Neural crest cell (in vitro differentiated cells): Measurements from ENCODE around the gene CDC42EP1. TPM values are rescaled to one million over a fixed set of nuclear protein-coding genes. Genes with fewer than 3 reads are reported as not detected.
"Not testable (repeated sequence)": the region's sequence is repeated elsewhere in the genome, so short reads cannot be mapped to it uniquely, and the experiment has no call there.

Experiments used
- DNase-seq: peaks from one replicate; pipeline ENCODE4 v3.0.0; 2021; ENCODE audit warnings: low read depth, mixed read lengths, low spot score
- H3K27ac Mint-ChIP-seq: one replicate; pipeline ENCODE4 v1.8.0; 2021; ENCODE audit warnings: mild to moderate bottlenecking, mixed read lengths; ENCODE audit not compliant: unreplicated experiment
- H3K27me3 Mint-ChIP-seq: 2 replicates; pipeline ENCODE4 v1.8.0; 2021; ENCODE audit warnings: low read depth, mild to moderate bottlenecking, mixed read lengths
- H3K36me3 Mint-ChIP-seq: 2 replicates; pipeline ENCODE4 v1.8.0; 2021; ENCODE audit warnings: low read depth, mild to moderate bottlenecking, mixed read lengths
- H3K4me1 Mint-ChIP-seq: 2 replicates; pipeline ENCODE4 v1.8.0; 2021; ENCODE audit warnings: mixed read lengths
- H3K4me3 Mint-ChIP-seq: one replicate; pipeline ENCODE4 v1.8.0; 2021; ENCODE audit warnings: mild to moderate bottlenecking, mixed read lengths
- H3K9me3 Mint-ChIP-seq: 2 replicates; pipeline ENCODE4 v1.8.0; 2021; ENCODE audit warnings: mixed read lengths
- CTCF ChIP-seq: fragments of 200-600 bp; sonication (generic); conservative IDR thresholded peaks from 2 replicates; pipeline ENCODE4 v1.5.0; 2021; ENCODE audit warnings: antibody characterized with exemption, mild to moderate bottlenecking
- total RNA-seq: library from RNA; stranded (reverse); gene quantifications from 2 replicates; pipeline ENCODE4 v1.2.1, GENCODE V29; 2021

The CDC42EP1 gene
- total RNA-seq, 1 donor from 2014 or later = 22.6 TPM

DNA sequence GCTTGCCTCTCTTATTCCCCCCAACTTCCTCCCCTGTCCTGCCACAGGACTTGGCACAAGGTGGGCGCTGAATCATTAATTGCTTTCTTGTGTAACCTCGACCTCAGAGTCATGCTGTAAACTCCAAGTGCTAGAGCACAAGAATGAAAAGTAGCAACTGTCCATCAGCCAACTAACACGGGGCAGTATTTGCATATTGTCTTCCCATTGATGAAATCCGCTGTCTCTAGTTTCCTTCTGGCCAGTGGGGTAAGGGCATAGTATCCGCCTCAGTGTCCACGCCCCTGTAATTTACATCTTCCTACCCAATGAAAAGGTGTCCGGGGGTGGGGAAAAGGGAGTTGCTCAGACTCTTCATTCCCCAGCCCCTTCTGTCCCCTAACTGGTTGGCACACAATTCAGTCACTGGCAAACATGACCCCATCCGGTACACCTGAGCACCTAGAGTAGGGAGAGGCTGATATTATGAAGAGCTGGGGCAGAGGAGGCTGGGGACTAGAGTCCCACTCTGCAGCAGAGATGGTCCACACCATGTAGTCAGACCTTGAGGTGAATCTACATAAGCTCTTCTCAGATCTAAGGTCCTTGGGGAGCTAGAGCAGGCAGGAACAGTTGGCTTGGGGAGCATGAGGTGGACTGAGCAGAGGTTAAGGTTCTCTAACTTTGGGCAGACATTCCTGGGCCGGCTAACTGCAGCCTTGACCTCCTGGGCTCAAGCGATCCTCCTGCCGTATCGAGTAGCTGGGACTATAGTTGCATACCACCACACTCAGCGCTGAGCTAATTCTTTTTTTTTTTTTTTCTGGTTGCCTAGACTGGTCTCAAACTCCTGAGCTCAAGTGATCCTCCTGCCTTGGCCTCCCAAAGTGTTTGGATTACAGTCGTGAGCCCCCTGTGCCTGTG is 41.5 kb downstream of the CDC42EP1 start:
- Mint-ChIP-seq H3K4me1 (peaks cover 9% of the 10 kb centered on the region), H3K27ac (no peak overlapping the region), H3K27me3 (peaks cover 27% of the 10 kb centered on the region), H3K36me3 (no peaks in the 10 kb centered on the region), H3K4me3 (peak overlapping the region; percentile 47), H3K9me3 (no peaks in the 10 kb centered on the region)
- TF ChIP-seq CTCF = no peak
- peak; percentile 8 for DNase-seq

DNA sequence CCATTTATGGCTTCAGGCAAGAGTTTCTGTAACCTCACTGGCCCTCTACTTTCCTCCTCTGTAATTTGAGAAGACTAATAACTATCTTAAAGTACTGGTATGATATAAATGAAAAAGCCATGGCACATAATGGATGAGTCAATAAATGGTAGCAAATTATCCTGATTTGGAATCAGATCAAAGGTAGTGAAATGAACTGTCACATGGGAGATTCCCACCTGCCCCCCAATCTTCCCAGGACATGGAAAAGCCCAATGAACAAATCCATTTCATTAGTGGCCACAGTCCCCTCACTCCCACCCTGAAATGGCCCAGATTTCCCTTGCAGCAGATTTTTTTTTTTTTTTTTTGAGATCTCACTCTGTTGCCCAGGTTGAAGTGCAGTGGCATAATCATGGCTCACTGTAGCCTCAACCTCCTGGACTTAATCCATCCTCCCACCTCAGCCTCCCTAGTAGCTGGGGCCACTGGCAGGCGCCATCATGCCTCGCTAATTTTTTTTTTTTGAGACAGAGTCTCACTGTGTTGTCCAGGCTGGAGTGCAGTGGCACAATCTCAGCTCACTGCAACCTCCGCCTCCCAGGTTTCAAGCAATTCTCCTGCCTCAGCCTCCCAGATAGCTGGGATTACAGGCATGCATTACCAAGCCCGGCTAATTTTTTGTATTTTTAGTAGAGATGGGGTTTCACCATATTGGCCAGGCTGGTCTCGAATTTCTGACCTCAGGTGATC is 42.4 kb downstream of the CDC42EP1 start:
- peak overlapping the region; percentile 62 for H3K4me3 Mint-ChIP-seq
- H3K27me3 Mint-ChIP-seq = peaks cover 29% of the 10 kb centered on the region
- not testable (repeated sequence) for H3K27ac Mint-ChIP-seq, DNase-seq, H3K36me3 Mint-ChIP-seq, H3K9me3 Mint-ChIP-seq
- H3K4me1 Mint-ChIP-seq = peaks cover 15% of the 10 kb centered on the region

GRCh38 chr22:37604074-37604473 is 43.8 kb downstream of the CDC42EP1 start:
- DNase-seq = no peak
- Mint-ChIP-seq H3K4me1 (peaks cover 24% of the 10 kb centered on the region), H3K36me3 (no peaks in the 10 kb centered on the region), H3K27ac (no peak overlapping the region), H3K9me3 (no peaks in the 10 kb centered on the region), H3K4me3 (no peak overlapping the region), H3K27me3 (peaks cover 31% of the 10 kb centered on the region)
- no peak for TF ChIP-seq CTCF

DNA sequence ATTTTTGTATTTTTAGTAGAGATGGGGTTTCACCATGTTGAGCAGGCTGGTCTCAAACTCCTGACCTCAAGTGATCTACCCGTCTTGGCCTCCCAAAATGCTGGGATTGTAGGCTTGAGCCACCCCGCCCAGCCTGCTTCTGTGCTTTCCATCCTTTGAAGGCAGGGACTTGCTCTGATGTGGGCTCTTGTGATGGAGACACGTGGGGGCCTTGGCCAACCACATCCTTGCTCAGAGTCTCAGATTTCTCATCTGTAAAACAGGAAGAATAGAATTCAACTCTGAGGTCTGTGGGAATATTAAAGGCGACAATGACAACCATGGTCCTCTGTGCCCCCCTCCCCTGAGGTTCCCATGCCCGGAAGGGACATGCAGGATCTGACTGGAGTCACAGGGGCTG is 44.6 kb downstream of the CDC42EP1 start:
- DNase-seq = no peak
- Mint-ChIP-seq H3K36me3 (no peaks in the 10 kb centered on the region), H3K4me3 (no peak overlapping the region), H3K27me3 (peaks cover 33% of the 10 kb centered on the region), H3K9me3 (no peaks in the 10 kb centered on the region), H3K4me1 (peaks cover 32% of the 10 kb centered on the region), H3K27ac (no peak overlapping the region)
- no peak for TF ChIP-seq CTCF

DNA sequence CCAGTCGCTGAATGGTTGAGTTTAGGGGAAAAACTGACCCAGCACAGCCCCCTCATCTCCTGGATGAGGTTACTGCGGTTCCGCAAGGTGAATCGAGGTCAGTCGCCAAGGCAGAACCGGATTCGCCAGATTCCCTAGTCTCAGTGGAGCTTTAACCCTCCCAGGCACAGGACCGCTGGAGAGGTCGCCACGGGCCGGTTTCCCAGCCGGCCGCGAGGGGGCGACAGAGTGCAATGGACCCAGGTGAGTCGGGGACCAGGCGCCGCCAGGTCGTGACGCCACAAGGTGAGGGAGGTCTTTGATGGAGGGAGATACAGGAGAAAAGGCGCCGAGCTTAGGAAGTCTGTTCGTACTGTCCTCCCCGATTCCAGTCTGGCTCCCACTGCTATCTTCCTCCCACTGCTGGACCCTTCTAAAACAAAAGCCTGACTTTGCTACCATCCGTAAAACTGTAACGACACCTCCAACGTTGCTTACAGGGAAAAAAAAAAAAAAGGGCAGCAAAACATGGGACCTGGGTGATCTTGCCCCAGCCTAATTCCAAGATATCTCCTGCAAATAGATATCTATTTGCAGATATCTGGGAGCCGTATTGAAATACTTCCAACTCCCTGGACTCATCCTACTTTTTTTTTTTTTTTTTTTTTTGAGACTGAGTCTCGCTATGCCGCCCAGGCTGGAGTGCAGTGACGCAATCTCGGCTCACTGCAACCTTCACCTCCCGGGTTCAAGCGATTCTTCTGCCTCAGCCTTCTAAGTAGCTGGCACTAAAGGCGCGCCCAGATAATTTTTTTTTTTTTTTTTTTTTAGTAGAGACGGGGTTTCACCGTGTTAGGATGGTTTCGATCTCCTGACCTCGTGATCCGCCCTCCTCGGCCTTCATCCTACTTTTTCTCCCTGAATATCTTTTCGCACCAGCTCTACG is 47.0 kb downstream of the CDC42EP1 start:
- Mint-ChIP-seq H3K27me3 (peaks cover 31% of the 10 kb centered on the region), H3K9me3 (no peaks in the 10 kb centered on the region), H3K4me1 (peaks cover 35% of the 10 kb centered on the region), H3K36me3 (no peaks in the 10 kb centered on the region), H3K4me3 (peak overlapping the region; percentile 82), H3K27ac (no peak overlapping the region)
- TF ChIP-seq CTCF = peak; percentile 100
- DNase-seq = peak; percentile 78
